HEK293 (cell line): Measurements from ENCODE around the gene KIF2C.

Experiments
- CTCF ChIP-seq: fragments of 450-650 bp; formaldehyde crosslinking; IDR thresholded peaks from 2 replicates; pipeline ENCODE4 v1.5.1; 2016; ENCODE audit warnings: missing biosample characterization, missing genetic modification characterization
- FEZF1 ChIP-seq: fragments of 450-650 bp; formaldehyde crosslinking; IDR thresholded peaks from 2 replicates; pipeline ENCODE4 v1.5.1; 2016; ENCODE audit warnings: missing biosample characterization, missing genetic modification characterization
- GFI1B ChIP-seq: fragments of 450-650 bp; formaldehyde crosslinking; IDR thresholded peaks from 2 replicates; pipeline ENCODE4 v1.5.1; 2016; ENCODE audit warnings: missing biosample characterization, missing genetic modification characterization
- IKZF3 ChIP-seq: fragments of 450-650 bp; IDR thresholded peaks from 2 replicates; pipeline ENCODE4 v1.5.0; 2018; ENCODE audit warnings: missing biosample characterization, mild to moderate bottlenecking, missing genetic modification characterization, moderate library complexity
- KLF1 ChIP-seq: fragments of 450-650 bp; formaldehyde crosslinking; IDR thresholded peaks from 2 replicates; pipeline ENCODE4 v1.5.1; 2016; ENCODE audit warnings: missing biosample characterization, missing genetic modification characterization
- KLF9 ChIP-seq: fragments of 450-650 bp; formaldehyde crosslinking; IDR thresholded peaks from 2 replicates; pipeline ENCODE4 v1.5.1; 2016; ENCODE audit warnings: missing biosample characterization, missing genetic modification characterization, low read depth
- PRDM2 ChIP-seq: fragments of 450-650 bp; formaldehyde crosslinking; IDR thresholded peaks from 2 replicates; pipeline ENCODE4 v1.5.1; 2016; ENCODE audit warnings: missing biosample characterization, missing genetic modification characterization, borderline replicate concordance
- TRIM28 ChIP-seq: IDR thresholded peaks from 2 replicates; pipeline ENCODE4 v1.6.1; 2011; ENCODE audit warnings: low read length, control low read depth, borderline replicate concordance
- ZBTB1 ChIP-seq: fragments of 450-650 bp; formaldehyde crosslinking; IDR thresholded peaks from 2 replicates; pipeline ENCODE4 v1.5.1; 2016; ENCODE audit warnings: missing biosample characterization, missing genetic modification characterization
- ZBTB11 ChIP-seq: fragments of 450-650 bp; formaldehyde crosslinking; conservative IDR thresholded peaks from 2 replicates; pipeline ENCODE4 v1.5.1; 2016; ENCODE audit warnings: low read depth, missing biosample characterization, missing genetic modification characterization
- ZFHX2 ChIP-seq: fragments of 450-650 bp; formaldehyde crosslinking; conservative IDR thresholded peaks from 2 replicates; pipeline ENCODE4 v1.5.1; 2016; ENCODE audit warnings: missing biosample characterization, missing genetic modification characterization
- ZNF140 ChIP-seq: fragments of 450-650 bp; formaldehyde crosslinking; IDR thresholded peaks from 2 replicates; pipeline ENCODE4 v1.5.1; 2016; ENCODE audit warnings: missing biosample characterization, missing genetic modification characterization
- ZNF146 ChIP-seq: fragments of 450-650 bp; formaldehyde crosslinking; IDR thresholded peaks from 2 replicates; pipeline ENCODE4 v1.5.1; 2016; ENCODE audit warnings: missing biosample characterization, missing genetic modification characterization
- ZNF184 ChIP-seq: fragments of 450-650 bp; IDR thresholded peaks from 2 replicates; pipeline ENCODE4 v1.5.1; 2018; ENCODE audit warnings: missing biosample characterization, mild to moderate bottlenecking, missing genetic modification characterization
- ZNF248 ChIP-seq: fragments of 450-650 bp; formaldehyde crosslinking; IDR thresholded peaks from 2 replicates; pipeline ENCODE4 v1.5.1; 2017; ENCODE audit warnings: missing biosample characterization, missing genetic modification characterization
- ZNF280C ChIP-seq: fragments of 450-650 bp; formaldehyde crosslinking; IDR thresholded peaks from 2 replicates; pipeline ENCODE4 v1.5.1; 2016; ENCODE audit warnings: missing biosample characterization, missing genetic modification characterization
- ZNF398 ChIP-seq: fragments of 450-650 bp; formaldehyde crosslinking; IDR thresholded peaks from 2 replicates; pipeline ENCODE4 v1.5.1; 2017; ENCODE audit warnings: missing biosample characterization, missing genetic modification characterization
- ZNF426 ChIP-seq: fragments of 450-650 bp; formaldehyde crosslinking; IDR thresholded peaks from 2 replicates; pipeline ENCODE4 v1.5.1; 2017; ENCODE audit warnings: missing biosample characterization, missing genetic modification characterization, mild to moderate bottlenecking, inconsistent platforms, moderate library complexity
- ZNF664 ChIP-seq: fragments of 450-650 bp; formaldehyde crosslinking; IDR thresholded peaks from 2 replicates; pipeline ENCODE4 v1.5.1; 2016; ENCODE audit warnings: missing biosample characterization, missing genetic modification characterization
- ZNF670 ChIP-seq: fragments of 450-650 bp; formaldehyde crosslinking; IDR thresholded peaks from 2 replicates; pipeline ENCODE4 v1.5.1; 2016; ENCODE audit warnings: missing biosample characterization, missing genetic modification characterization, low read depth
- ZNF768 ChIP-seq: fragments of 450-650 bp; formaldehyde crosslinking; IDR thresholded peaks from 2 replicates; pipeline ENCODE4 v1.5.1; 2018; ENCODE audit warnings: missing biosample characterization, mild to moderate bottlenecking, missing genetic modification characterization
- ZNF785 ChIP-seq: fragments of 450-650 bp; formaldehyde crosslinking; IDR thresholded peaks from 2 replicates; pipeline ENCODE4 v1.5.1; 2016; ENCODE audit warnings: missing biosample characterization, missing genetic modification characterization
- ZNF792 ChIP-seq: fragments of 450-650 bp; formaldehyde crosslinking; IDR thresholded peaks from 2 replicates; pipeline ENCODE4 v1.5.1; 2016; ENCODE audit warnings: missing biosample characterization, missing genetic modification characterization
- ZSCAN16 ChIP-seq: fragments of 450-650 bp; formaldehyde crosslinking; IDR thresholded peaks from 2 replicates; pipeline ENCODE4 v1.5.1; 2016; ENCODE audit warnings: missing biosample characterization, missing genetic modification characterization
- ZXDB ChIP-seq: fragments of 450-650 bp; formaldehyde crosslinking; IDR thresholded peaks from 2 replicates; pipeline ENCODE4 v1.5.1; 2016; ENCODE audit warnings: missing biosample characterization, missing genetic modification characterization

KIF2C gene

GRCh38 chr1:44786138-44786840 lies 46.7 kb downstream of the KIF2C start (continued):
- peak; percentile 54; the same call in 1 of the 2 replicates for TF ChIP-seq ZNF398 (tag by site-specific recombination)
- TF ChIP-seq CTCF = peak; percentile 99
- TF ChIP-seq ZNF664 (tag by site-specific recombination) = no peak
- TF ChIP-seq ZXDB = peak; percentile 92
- TF ChIP-seq IKZF3 (tag by site-specific recombination) = peak; percentile 97
- TF ChIP-seq ZNF184 (tag by site-specific recombination) = no peak
- TF ChIP-seq GFI1B (tag by site-specific recombination) = no peak
- TF ChIP-seq ZBTB1 (tag by site-specific recombination) = no peak
- no peak for TF ChIP-seq ZNF146
- TF ChIP-seq ZNF768 (tag by site-specific recombination) = no peak
- TF ChIP-seq ZSCAN16 (tag by site-specific recombination) = peak; percentile 58; the same call in 1 of the 2 replicates
- no peak; the same call in 1 of the 2 replicates for TF ChIP-seq ZFHX2 (tag by site-specific recombination)
- no peak; the same call in 1 of the 2 replicates for TF ChIP-seq ZBTB11
- peak; percentile 45 for TF ChIP-seq KLF1 (tag by site-specific recombination)
- TF ChIP-seq ZNF670 (tag by site-specific recombination) = no peak
- no peak for TF ChIP-seq ZNF792 (tag by site-specific recombination)
- TF ChIP-seq ZNF426 = no peak
- no peak for TF ChIP-seq KLF9 (tag by site-specific recombination)
- no peak for TF ChIP-seq ZNF280C (tag by site-specific recombination)
- no peak for TF ChIP-seq TRIM28
- TF ChIP-seq FEZF1 (tag by site-specific recombination) = no peak
- no peak for TF ChIP-seq ZNF785 (tag by site-specific recombination)
- no peak; the same call in 1 of the 2 replicates for TF ChIP-seq PRDM2 (tag by site-specific recombination)
- no peak for TF ChIP-seq ZNF248 (tag by site-specific recombination)
- TF ChIP-seq ZNF140 (tag by site-specific recombination) = no peak
